Activated naive CD4-positive, alpha-beta T cell treated with anti-CD3 and anti-CD28 coated beads, Interleukin-2, amount 50 U/mL, for 72 hours (primary cell): Measurements from ENCODE around the gene PDZRN3. TPM values are rescaled to one million over a fixed set of nuclear protein-coding genes. Genes with fewer than 3 reads are reported as not detected.

Source experiments
- ATAC-seq, 2 donors: fragments of 150-1000 bp; cut with Tn5 transposase; 2 replicates each; pipeline ENCODE4 v1.10.0; 2021; ENCODE audit warnings: mild to moderate bottlenecking in 2 of 2, moderate library complexity in 2 of 2
- DNase-seq, 2 donors: peaks; one replicate each; pipeline ENCODE4 v3.0.0; 2021 to 2022; ENCODE audit warnings: low spot score in 2 of 2
- H3K27ac Mint-ChIP-seq, 2 donors: one replicate each; pipeline ENCODE4 v1.8.0; 2022; ENCODE audit warnings: mild to moderate bottlenecking in 2 of 2, mixed read lengths in 2 of 2
- H3K36me3 Mint-ChIP-seq, 2 donors: one replicate each; pipeline ENCODE4 v1.8.0; 2022; ENCODE audit warnings: mixed read lengths in 2 of 2
- H3K9me3 Mint-ChIP-seq, 2 donors: one replicate each; pipeline ENCODE4 v1.8.0; 2022; ENCODE audit warnings: mixed read lengths in 2 of 2
- total RNA-seq, 2 donors: library from RNA; stranded (reverse); gene quantifications; one replicate each; pipeline ENCODE4 v1.2.3, GENCODE V29; 2022

PDZRN3 gene
- total RNA-seq, 2 donors from 2014 or later, result not detected

GRCh38 chr3:73552700-73553099 is 72.0 kb downstream of the PDZRN3 start:
- no peaks in the 10 kb centered on the region for H3K36me3 Mint-ChIP-seq
- ATAC-seq, result no peak
- H3K27ac Mint-ChIP-seq, result no peak overlapping the region
- no peaks in the 10 kb centered on the region for H3K9me3 Mint-ChIP-seq
- no peak for DNase-seq

GRCh38 chr3:73550032-73550431 is 74.7 kb downstream of the PDZRN3 start:
- Mint-ChIP-seq H3K36me3 (no peaks in the 10 kb centered on the region), H3K27ac (no peak overlapping the region), H3K9me3 (no peaks in the 10 kb centered on the region)
- DNase-seq (no peak), ATAC-seq (no peak)

- Mint-ChIP-seq H3K27ac (no peak overlapping the region), H3K36me3 (no peaks in the 10 kb centered on the region), H3K9me3 (no peaks in the 10 kb centered on the region)
- ATAC-seq, result no peak
- no peak for DNase-seq
Observed at GRCh38 chr3:73549051-73549600, 75.6 kb downstream of the PDZRN3 start.

- H3K9me3 Mint-ChIP-seq, result no peaks in the 10 kb centered on the region
- DNase-seq (no peak), ATAC-seq (no peak)
- H3K27ac Mint-ChIP-seq, result no peak overlapping the region
- H3K36me3 Mint-ChIP-seq, result no peaks in the 10 kb centered on the region
Observed at GRCh38 chr3:73548436-73548835, 76.3 kb downstream of the PDZRN3 start.

GRCh38 chr3:73547427-73548248 is 77.1 kb downstream of the PDZRN3 start:
- no peak overlapping the region for H3K27ac Mint-ChIP-seq
- H3K9me3 Mint-ChIP-seq, result no peaks in the 10 kb centered on the region
- ATAC-seq (no peak), DNase-seq (no peak)
- H3K36me3 Mint-ChIP-seq, result no peaks in the 10 kb centered on the region

- no peak for DNase-seq
- Mint-ChIP-seq H3K36me3 (no peaks in the 10 kb centered on the region), H3K27ac (no peak overlapping the region), H3K9me3 (no peaks in the 10 kb centered on the region)
- no peak for ATAC-seq
Observed at GRCh38 chr3:73546961-73547360, 77.8 kb downstream of the PDZRN3 start.

GRCh38 chr3:73543412-73543811 is 81.3 kb downstream of the PDZRN3 start:
- Mint-ChIP-seq H3K36me3 (no peaks in the 10 kb centered on the region), H3K9me3 (no peaks in the 10 kb centered on the region), H3K27ac (no peak overlapping the region)
- DNase-seq (no peak), ATAC-seq (no peak)

- Mint-ChIP-seq H3K36me3 (no peaks in the 10 kb centered on the region), H3K27ac (no peak overlapping the region), H3K9me3 (no peaks in the 10 kb centered on the region)
- DNase-seq (no peak), ATAC-seq (no peak)
Observed at GRCh38 chr3:73542136-73542535, 82.6 kb downstream of the PDZRN3 start.

- H3K27ac Mint-ChIP-seq, result no peak overlapping the region
- no peaks in the 10 kb centered on the region for H3K36me3 Mint-ChIP-seq
Observed at GRCh38 chr3:73540969-73541740, 83.6 kb downstream of the PDZRN3 start.

GRCh38 chr3:73538486-73538885 is 86.3 kb downstream of the PDZRN3 start:
- DNase-seq (no peak), ATAC-seq (no peak)
- H3K9me3 Mint-ChIP-seq, result no peaks in the 10 kb centered on the region
- no peak overlapping the region for H3K27ac Mint-ChIP-seq
- no peaks in the 10 kb centered on the region for H3K36me3 Mint-ChIP-seq

More at GRCh38 chr3:73540969-73541740, 83.6 kb downstream of the PDZRN3 start:
- H3K9me3 Mint-ChIP-seq, result no peaks in the 10 kb centered on the region
- ATAC-seq, result no peak
- no peak for DNase-seq

- ATAC-seq, result no peak
- no peak for DNase-seq
- no peaks in the 10 kb centered on the region for H3K9me3 Mint-ChIP-seq
- no peaks in the 10 kb centered on the region for H3K36me3 Mint-ChIP-seq
- H3K27ac Mint-ChIP-seq, result no peak overlapping the region
Observed at GRCh38 chr3:73536952-73537351, 87.8 kb downstream of the PDZRN3 start.

- Mint-ChIP-seq H3K36me3 (no peaks in the 10 kb centered on the region), H3K9me3 (peaks cover 0 to under 1% of the 10 kb centered on the region in 2 donors), H3K27ac (no peak overlapping the region)
- DNase-seq, result no peak
- no peak for ATAC-seq
Observed at GRCh38 chr3:73536336-73536895, 88.3 kb downstream of the PDZRN3 start.

- H3K9me3 Mint-ChIP-seq, result peaks cover 0 to 4% of the 10 kb centered on the region in 2 donors
- H3K27ac Mint-ChIP-seq, result no peak overlapping the region
- ATAC-seq (no peak), DNase-seq (no peak)
- no peaks in the 10 kb centered on the region for H3K36me3 Mint-ChIP-seq
Observed at GRCh38 chr3:73535931-73536330, 88.8 kb downstream of the PDZRN3 start.

GRCh38 chr3:73535137-73535536 is 89.6 kb downstream of the PDZRN3 start:
- H3K9me3 Mint-ChIP-seq, result peaks cover 0 to 4% of the 10 kb centered on the region in 2 donors
- no peaks in the 10 kb centered on the region for H3K36me3 Mint-ChIP-seq
- no peak overlapping the region for H3K27ac Mint-ChIP-seq
- ATAC-seq (no peak), DNase-seq (no peak)

GRCh38 chr3:73530022-73530396 is 94.7 kb downstream of the PDZRN3 start:
- Mint-ChIP-seq H3K36me3 (no peaks in the 10 kb centered on the region), H3K9me3 (peaks cover 0 to 4% of the 10 kb centered on the region in 2 donors), H3K27ac (no peak overlapping the region)
- ATAC-seq (no peak), DNase-seq (no peak)

GRCh38 chr3:73529308-73530021 is 95.3 kb downstream of the PDZRN3 start:
- H3K36me3 Mint-ChIP-seq, result no peaks in the 10 kb centered on the region
- DNase-seq, result no peak
- ATAC-seq, result no peak
- no peak overlapping the region for H3K27ac Mint-ChIP-seq
- peaks cover 0 to 4% of the 10 kb centered on the region in 2 donors for H3K9me3 Mint-ChIP-seq

GRCh38 chr3:73525591-73525990 is 99.2 kb downstream of the PDZRN3 start:
- H3K27ac Mint-ChIP-seq, result no peak overlapping the region
- ATAC-seq (no peak), DNase-seq (no peak)
- H3K36me3 Mint-ChIP-seq, result no peaks in the 10 kb centered on the region
- H3K9me3 Mint-ChIP-seq, result peaks cover 0 to 5% of the 10 kb centered on the region in 2 donors
